Measurements from ENCODE around the gene CD93.

DNA sequence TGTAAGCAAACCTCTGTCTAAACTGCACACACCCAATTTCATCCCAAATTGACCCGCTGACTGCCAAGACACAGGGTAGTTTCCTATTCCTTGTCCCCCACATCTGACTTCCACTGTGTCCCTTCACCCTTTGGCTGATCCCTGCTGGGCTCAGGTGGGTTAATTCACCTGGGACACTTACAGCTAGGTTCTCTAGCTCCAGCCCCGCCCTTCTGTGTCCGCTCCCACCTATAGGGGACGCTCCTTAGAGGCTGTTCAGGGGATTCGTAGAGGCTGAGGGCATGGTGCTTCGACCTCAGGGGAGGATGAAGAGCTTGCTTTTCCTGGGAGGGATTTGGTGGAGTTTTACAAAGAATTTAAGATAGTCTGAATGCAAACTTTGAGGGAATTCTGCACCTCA is 4.0 kb upstream of the CD93 start:
- TF ChIP-seq, protein P1, sequence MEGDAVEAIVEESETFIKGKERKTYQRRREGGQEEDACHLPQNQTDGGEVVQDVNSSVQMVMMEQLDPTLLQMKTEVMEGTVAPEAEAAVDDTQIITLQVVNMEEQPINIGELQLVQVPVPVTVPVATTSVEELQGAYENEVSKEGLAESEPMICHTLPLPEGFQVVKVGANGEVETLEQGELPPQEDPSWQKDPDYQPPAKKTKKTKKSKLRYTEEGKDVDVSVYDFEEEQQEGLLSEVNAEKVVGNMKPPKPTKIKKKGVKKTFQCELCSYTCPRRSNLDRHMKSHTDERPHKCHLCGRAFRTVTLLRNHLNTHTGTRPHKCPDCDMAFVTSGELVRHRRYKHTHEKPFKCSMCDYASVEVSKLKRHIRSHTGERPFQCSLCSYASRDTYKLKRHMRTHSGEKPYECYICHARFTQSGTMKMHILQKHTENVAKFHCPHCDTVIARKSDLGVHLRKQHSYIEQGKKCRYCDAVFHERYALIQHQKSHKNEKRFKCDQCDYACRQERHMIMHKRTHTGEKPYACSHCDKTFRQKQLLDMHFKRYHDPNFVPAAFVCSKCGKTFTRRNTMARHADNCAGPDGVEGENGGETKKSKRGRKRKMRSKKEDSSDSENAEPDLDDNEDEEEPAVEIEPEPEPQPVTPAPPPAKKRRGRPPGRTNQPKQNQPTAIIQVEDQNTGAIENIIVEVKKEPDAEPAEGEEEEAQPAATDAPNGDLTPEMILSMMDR (IDR thresholded peaks at IDR 0.05), result no peak
- no peak for TF ChIP-seq POLR2A (IDR thresholded peaks at IDR 0.05)
- no peak for TF ChIP-seq EP300 (IDR thresholded peaks at IDR 0.05; ENCODE audit: low read depth)

All from transverse colon (tissue), 3 donors.